Neutrophil (primary cell): ENCODE measurements around the gene BARHL2.

Experiments
- H3K27ac ChIP-seq: fragments of 200-600 bp; sonication (generic); 2 replicates; pipeline ENCODE4 v1.5.1; 2016; ENCODE audit warnings: mild to moderate bottlenecking, moderate library complexity
- H3K27me3 ChIP-seq: fragments of 200-600 bp; sonication (generic); 2 replicates; pipeline ENCODE4 v1.6.0; 2016; ENCODE audit warnings: mild to moderate bottlenecking
- H3K36me3 ChIP-seq: fragments of 200-600 bp; sonication (generic); 2 replicates; pipeline ENCODE4 v1.5.1; 2017
- H3K4me1 ChIP-seq, 2 experiments: fragments of 200-600 bp in 1 of 2; sonication (generic) in 1 of 2; 1 replicate in 1 of 2; 2 replicates in 1 of 2; pipeline versions ENCODE4 v1.5.1 to v1.6.1; 2013 to 2016; ENCODE audit warnings: low read depth in 1 of 2, low read length in 1 of 2, mild to moderate bottlenecking in 1 of 2, moderate library complexity in 1 of 2; ENCODE audit not compliant: control insufficient read depth in 1 of 2, insufficient read depth in 1 of 2
- H3K4me3 ChIP-seq, 2 experiments: fragments of 200-600 bp in 1 of 2; sonication (generic) in 1 of 2; 1 replicate in 1 of 2; 2 replicates in 1 of 2; pipeline ENCODE4 v1.5.1; 2013 to 2016; ENCODE audit warnings: low read depth in 1 of 2, low read length in 1 of 2, mild to moderate bottlenecking in 1 of 2, moderate library complexity in 1 of 2
- H3K9me3 ChIP-seq: fragments of 200-600 bp; sonication (generic); 2 replicates; pipeline ENCODE4 v1.5.1; 2016
- CTCF ChIP-seq: fragments of 200-600 bp; sonication (generic); IDR thresholded peaks from 2 replicates; pipeline ENCODE4 v1.5.1; 2016; ENCODE audit warnings: antibody characterized with exemption

Gene BARHL2

DNA sequence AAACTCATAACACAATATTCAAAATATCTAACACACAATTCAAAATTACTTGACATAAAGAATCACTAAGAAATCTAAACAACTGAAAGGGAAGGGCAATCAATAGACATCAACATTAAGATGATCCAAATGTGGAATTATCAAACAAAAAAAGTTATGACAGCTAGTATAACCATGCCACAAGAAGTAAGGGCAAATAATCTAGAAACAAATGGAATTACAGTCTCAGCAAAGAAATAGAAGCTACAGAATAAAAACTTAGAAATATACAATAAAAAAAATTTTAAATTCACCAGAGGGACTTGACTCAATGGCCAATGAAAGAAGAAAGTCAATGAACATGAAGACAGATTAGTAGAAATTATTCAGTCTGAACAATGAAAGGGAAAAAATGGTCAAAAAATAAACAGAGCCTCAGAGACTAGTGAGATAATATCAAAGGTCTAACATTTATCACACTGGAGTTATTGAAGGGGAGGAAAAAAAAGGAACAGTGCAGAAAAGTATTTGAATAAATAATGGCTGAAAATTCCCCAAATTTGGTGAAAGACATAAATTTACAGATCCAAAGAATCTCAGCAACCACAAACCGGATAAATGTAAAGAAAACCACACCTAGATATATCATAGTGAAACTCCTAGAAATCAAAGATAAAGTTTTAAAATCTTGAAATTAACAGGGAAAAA is 41.8 kb downstream of the BARHL2 start:
- Histone ChIP-seq H3K36me3 (no peaks in the 10 kb centered on the region), H3K27ac (no peak overlapping the region), H3K4me3 (no peak overlapping the region), H3K4me1 (no peaks in the 10 kb centered on the region), H3K27me3 (no peaks in the 10 kb centered on the region), H3K9me3 (no peaks in the 10 kb centered on the region)
- no peak for TF ChIP-seq CTCF

DNA sequence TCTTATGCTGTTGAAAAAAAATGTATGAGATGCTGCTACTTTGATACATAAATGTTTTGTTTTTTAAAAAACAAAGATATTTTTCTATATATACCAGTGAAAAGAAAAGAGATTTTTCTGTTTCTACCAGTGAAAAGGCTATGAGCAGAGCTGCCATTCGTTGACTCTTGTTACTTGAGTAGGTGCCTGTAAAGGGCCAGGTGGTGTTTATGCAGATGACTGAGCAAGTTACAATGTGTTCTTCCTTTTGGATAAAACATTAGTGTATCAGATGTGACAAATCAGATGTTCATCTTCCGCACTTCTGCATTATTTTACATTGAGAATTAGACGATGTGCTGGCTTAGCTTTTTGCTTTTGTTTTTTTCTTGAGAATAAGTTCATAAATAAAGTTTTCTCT is 45.4 kb downstream of the BARHL2 start:
- no peaks in the 10 kb centered on the region for H3K27me3 ChIP-seq
- no peak for TF ChIP-seq CTCF
- no peak overlapping the region for H3K27ac ChIP-seq
- H3K9me3 ChIP-seq = no peaks in the 10 kb centered on the region
- H3K36me3 ChIP-seq = no peaks in the 10 kb centered on the region
- no peaks in the 10 kb centered on the region for H3K4me1 ChIP-seq
- H3K4me3 ChIP-seq = no peak overlapping the region

- no peaks in the 10 kb centered on the region for H3K4me1 ChIP-seq
- TF ChIP-seq CTCF = no peak
- no peak overlapping the region for H3K27ac ChIP-seq
- H3K27me3 ChIP-seq = no peaks in the 10 kb centered on the region
- no peaks in the 10 kb centered on the region for H3K9me3 ChIP-seq
- H3K4me3 ChIP-seq = no peak overlapping the region
- no peaks in the 10 kb centered on the region for H3K36me3 ChIP-seq
Measured at GRCh38 chr1:90671251-90671650, 45.9 kb downstream of the BARHL2 start.
